DOHH2 (cell line): ENCODE results near the gene ORAI3.

Experiments
- EZH2phosphoT487 ChIP-seq: fragments of 200-600 bp; sonication (generic); IDR thresholded peaks from 2 replicates; pipeline ENCODE4 v1.6.1; 2017; ENCODE audit warnings: borderline replicate concordance, mild to moderate bottlenecking, antibody characterized with exemption, low read length, moderate library complexity, mixed read lengths
- TF ChIP-seq, protein P1 (sequence below): fragments of 200-600 bp; sonication (generic); IDR thresholded peaks from one replicate; pipeline ENCODE4 v1.5.1; 2014; ENCODE audit warnings: antibody characterized with exemption, mild to moderate bottlenecking, low read depth, low read length; ENCODE audit not compliant: poor library complexity, severe bottlenecking

DNA sequence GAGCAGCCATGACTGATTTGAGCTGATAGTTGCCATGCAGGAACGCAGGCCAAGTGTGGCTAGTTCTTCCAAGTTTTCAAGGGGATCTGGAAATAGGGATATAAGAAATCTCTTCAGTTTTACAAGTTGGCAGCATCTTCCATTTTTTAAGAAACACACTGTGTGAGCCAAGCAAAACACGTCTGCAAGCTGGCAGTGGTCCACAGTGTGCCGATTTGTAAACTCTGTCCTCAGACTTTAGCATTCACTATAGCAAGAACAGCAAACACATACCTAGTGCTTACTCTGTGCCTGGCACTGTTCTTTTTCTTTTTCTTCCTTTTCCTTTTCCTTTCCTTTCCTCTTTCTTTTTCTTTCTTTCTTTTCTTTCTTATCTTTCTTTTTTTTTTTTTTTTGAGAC is 2.9 kb downstream of the ORAI3 start:
- TF ChIP-seq, protein P1, sequence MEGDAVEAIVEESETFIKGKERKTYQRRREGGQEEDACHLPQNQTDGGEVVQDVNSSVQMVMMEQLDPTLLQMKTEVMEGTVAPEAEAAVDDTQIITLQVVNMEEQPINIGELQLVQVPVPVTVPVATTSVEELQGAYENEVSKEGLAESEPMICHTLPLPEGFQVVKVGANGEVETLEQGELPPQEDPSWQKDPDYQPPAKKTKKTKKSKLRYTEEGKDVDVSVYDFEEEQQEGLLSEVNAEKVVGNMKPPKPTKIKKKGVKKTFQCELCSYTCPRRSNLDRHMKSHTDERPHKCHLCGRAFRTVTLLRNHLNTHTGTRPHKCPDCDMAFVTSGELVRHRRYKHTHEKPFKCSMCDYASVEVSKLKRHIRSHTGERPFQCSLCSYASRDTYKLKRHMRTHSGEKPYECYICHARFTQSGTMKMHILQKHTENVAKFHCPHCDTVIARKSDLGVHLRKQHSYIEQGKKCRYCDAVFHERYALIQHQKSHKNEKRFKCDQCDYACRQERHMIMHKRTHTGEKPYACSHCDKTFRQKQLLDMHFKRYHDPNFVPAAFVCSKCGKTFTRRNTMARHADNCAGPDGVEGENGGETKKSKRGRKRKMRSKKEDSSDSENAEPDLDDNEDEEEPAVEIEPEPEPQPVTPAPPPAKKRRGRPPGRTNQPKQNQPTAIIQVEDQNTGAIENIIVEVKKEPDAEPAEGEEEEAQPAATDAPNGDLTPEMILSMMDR = no peak
- TF ChIP-seq EZH2phosphoT487 = no peak
